GM12864 (cell line): Measurements from ENCODE around the gene FAHD2A.
"Not testable (repeated sequence)": the region's sequence is repeated elsewhere in the genome, so short reads cannot be mapped to it uniquely, and the experiment has no call there.

Experiments
- DNase-seq: peaks from one replicate; pipeline ENCODE4 v3.0.0-alpha.2; 2011; ENCODE audit warnings: low read depth
- H3K4me3 ChIP-seq: 2 replicates; pipeline ENCODE4 v1.5.1; 2011; ENCODE audit warnings: mild to moderate bottlenecking, low read depth, low read length, control low read depth
- TF ChIP-seq, protein P1 (sequence below): IDR thresholded peaks from 2 replicates; pipeline ENCODE4 v1.5.1; 2011; ENCODE audit warnings: low read depth, mild to moderate bottlenecking, moderate library complexity, low read length, control low read depth, inconsistent platforms; ENCODE audit errors: missing control alignments

The FAHD2A gene

DNA sequence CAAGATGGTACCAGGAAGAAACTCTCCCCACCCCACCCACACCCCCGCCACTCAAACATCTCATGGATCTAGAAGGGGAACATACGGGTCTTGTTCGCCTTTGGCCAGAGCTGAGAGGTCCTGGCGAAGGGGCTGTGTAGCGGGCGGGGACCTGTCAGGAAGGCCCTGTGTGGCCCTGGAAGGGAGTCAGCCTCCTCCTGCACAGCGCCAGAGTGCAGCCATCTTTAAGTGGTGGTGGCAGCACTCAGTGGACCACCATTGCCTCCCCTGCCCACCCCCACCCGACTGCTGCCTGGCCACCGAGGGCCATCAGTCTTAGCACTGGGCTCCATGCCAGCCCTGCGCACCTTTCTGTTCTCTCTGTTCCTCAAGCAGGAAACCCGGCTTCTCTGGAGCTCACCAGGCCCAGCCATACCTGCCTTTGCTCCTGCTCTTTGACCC, 11.6 kb upstream of the FAHD2A start:
- TF ChIP-seq, protein P1, sequence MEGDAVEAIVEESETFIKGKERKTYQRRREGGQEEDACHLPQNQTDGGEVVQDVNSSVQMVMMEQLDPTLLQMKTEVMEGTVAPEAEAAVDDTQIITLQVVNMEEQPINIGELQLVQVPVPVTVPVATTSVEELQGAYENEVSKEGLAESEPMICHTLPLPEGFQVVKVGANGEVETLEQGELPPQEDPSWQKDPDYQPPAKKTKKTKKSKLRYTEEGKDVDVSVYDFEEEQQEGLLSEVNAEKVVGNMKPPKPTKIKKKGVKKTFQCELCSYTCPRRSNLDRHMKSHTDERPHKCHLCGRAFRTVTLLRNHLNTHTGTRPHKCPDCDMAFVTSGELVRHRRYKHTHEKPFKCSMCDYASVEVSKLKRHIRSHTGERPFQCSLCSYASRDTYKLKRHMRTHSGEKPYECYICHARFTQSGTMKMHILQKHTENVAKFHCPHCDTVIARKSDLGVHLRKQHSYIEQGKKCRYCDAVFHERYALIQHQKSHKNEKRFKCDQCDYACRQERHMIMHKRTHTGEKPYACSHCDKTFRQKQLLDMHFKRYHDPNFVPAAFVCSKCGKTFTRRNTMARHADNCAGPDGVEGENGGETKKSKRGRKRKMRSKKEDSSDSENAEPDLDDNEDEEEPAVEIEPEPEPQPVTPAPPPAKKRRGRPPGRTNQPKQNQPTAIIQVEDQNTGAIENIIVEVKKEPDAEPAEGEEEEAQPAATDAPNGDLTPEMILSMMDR: no peak
- DNase-seq: no peak
- H3K4me3 ChIP-seq: no peak overlapping the region

DNA sequence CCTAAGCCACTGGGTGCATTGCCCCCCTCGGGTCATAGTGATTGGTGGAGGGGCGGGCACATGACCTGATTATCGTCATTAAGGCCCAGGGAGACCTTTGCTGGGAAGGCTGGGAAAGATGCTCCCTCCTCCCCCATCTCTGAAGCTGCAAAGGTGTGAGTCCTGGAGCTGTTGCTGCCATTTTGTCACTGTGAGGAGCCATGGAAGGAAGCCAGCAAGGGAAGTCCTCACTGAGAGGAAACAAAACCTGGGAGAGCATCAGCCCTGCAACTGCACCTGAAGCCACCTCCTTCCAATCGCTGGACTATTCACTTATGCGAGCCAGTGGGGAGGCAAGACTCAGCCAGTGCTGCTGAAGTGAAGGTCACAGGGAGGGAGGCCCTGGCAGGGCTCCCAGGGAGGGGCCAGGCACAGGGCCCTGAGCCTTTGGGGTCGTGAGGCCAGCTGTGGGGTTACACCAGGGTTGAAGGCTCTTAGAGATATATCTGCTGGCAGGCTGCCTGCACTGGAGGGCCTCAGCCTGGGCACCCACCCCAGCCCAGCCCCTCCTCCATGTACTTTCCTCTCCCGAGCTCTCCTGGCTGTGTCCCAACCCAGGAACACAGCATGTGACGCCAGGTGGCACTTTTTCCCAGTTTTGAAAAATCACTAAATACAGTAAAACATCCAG, 10.7 kb upstream of the FAHD2A start:
- TF ChIP-seq, protein P1: no peak
- no peak overlapping the region for H3K4me3 ChIP-seq
- no peak for DNase-seq

DNA sequence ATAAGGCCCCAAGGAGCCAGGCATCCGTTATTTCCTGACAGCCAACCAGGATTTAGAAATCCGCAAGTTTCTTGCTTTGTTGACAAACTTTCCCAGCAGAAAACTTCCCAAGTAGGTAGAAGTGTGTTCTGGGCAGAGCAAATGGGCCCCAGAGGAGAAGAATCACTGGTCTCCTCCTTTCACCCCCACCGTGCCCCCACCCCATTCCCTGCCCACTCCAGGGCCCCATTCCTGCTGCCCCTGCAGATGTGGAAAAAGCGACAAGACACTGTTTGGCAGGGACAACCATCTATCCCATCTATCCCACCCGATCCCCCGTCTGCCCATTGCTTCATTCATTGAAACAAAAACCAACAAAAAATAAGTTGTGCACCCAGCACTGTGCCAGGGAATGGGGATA, 10.2 kb upstream of the FAHD2A start:
- no peak overlapping the region for H3K4me3 ChIP-seq
- DNase-seq: no peak
- TF ChIP-seq, protein P1: no peak

DNA sequence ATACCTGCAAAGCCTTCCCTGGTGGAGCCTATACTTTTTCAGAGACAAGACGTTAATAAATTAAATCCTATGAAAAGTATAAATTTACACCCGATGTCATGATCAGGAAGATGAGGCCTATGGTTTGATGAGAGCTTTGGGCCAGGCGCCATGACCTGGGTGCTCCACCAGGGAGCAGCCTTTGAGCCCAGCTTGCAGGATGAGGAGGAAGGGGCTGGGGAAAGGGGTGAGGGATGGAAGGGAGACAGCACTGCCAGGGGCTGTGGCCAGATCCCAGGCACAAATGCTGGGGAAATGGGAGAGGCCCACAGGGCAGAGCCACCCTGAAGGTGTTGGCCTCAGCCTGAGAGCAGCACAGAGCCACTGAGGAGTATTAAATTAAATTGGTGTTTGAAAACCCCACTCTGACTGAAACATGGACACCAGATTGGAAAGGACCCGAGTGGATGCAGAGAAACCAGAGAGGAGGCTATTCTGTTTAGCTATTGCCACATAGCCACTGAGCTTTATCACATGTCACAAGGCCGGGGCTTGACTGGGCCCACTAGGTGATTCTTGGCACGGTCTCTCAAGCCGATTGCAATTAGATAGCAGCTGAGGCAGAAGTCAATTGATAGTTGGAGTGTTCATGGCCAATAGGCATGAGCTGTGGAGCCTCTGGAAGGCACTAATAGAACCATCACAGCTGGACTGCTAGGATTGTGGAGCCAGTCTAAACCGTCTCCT, 9.6 kb upstream of the FAHD2A start:
- DNase-seq: no peak
- H3K4me3 ChIP-seq: no peak overlapping the region
- TF ChIP-seq, protein P1: peak; percentile 29

DNA sequence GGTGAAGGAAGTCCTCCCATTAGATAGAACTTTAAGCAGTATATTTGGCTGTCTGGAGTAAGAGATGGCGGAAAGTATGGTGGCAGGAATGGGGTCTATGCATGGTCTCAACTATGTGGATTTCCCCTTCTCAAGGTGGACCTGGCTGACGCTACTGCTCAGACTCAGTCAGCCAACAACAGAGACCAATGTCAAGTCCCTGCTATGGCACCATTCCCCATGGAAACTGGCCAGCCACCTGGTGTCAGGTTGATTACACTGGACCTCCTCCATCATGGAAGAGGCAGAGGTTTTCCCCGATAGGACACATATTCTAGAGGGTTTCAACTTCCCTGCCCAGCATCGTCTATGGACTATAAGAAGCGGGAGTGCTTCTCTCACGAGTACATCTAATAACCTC, 8.6 kb upstream of the FAHD2A start:
- DNase-seq: no peak
- no peak overlapping the region for H3K4me3 ChIP-seq
- TF ChIP-seq, protein P1: no peak

DNA sequence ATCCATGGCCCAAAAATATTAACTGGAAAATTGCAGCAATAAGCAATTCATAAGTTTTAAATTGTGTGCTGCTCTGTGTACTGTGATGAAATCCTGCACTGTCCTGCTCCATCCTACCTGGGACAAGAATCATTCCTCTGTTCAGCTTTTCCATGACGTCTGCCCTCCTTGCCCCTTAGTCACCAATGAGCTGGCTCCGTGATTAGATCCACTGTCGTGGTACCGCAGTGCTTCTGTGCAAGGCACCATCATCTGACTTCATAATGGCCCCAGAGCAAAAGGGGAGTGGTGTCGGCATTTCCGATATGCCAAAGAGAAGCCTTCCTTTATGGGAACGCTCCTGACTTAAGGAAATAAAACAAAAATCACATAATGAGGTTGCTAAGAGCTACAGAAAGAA, 3.4 kb upstream of the FAHD2A start:
- no peak overlapping the region for H3K4me3 ChIP-seq
- TF ChIP-seq, protein P1: no peak
- no peak for DNase-seq

DNA sequence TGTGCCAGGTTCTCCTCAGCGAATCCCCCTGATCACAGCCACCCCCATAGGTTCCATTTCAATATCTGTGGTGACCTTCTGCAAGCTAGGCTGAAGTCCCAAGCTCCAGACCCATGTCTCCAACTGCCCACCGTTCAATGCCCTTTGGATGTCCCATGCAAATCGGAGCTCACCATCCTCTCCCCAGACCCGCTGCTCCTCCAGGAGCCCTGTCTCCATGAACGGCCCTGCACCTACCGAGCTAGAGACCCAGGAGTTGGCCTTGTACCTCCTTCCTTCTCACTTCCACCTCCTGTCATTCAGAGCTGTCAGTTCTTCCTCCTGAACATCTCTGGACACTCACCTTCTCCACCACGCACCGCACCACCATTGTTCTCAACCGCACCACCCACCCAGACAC, 1.0 kb upstream of the FAHD2A start:
- TF ChIP-seq, protein P1: no peak
- no peak for DNase-seq
- H3K4me3 ChIP-seq: peak overlapping the region; percentile 96

DNA sequence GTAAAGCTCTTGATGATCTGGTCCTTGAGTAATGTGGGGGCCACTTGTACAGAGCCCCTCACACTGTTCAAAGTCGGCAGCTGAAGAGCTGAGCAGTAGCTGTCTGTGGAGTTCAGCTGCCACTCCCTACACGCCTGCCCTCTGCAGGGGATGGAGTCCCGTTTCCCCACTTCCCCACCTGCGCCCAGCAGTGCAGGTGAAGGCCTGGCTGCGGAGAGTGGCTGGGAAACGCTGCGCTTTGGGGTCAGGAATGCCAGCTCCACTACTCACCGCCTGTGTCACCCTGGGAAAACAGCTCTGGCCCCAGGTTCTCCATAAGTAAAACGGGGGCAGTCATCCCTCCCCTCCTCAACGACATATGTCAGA, 521 bp upstream of the FAHD2A start:
- not testable (repeated sequence) for DNase-seq
- H3K4me3 ChIP-seq: peak overlapping the region; percentile 96
